HG03558 (cell line): ENCODE measurements around the gene PPHLN1.

Experiments used
- ATAC-seq: cut with Tn5 transposase; IDR thresholded peaks from one replicate; pipeline ENCODE4 v1.9.1; 2021; ENCODE audit warnings: moderate number of reproducible peaks; ENCODE audit not compliant: unreplicated experiment; ENCODE audit errors: extremely low read depth

The PPHLN1 gene

DNA sequence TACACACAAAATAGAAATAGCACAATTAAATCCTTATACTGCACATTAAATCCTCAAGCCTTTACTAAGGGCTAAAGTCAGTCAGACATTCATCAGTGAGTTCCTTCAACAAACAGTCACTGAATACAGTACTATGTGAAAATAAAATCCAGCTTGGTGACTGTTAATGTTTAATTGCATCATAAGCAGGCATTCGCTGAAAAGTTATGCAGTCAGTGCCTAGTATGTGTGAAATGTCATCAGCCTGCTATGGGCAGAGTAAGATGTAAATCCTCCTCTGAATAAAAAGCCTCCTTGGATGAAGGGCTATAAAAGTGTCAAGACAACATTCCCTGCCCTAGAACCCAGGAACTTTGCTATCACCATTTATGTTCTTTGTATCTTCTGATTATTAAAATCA is 147.2 kb downstream of the PPHLN1 start:
- no peak for ATAC-seq

DNA sequence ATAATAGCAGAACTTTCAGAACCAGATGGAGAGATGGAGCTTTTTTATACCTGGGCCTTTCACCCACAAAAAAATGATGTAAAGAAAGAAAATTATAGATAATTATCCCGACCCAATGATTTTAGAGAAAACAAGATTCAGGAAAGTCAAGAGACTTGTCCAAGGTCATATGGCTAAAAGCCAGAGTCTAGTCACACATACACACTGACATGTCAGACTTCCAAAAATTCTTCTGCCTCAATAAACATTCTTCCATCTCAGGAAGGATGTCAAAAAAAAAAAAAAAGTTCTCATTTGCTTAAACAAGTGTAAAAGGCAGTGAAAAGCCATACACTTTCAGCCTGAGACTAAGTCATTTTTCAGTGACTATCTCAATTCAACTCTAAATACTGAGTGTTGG is 147.6 kb downstream of the PPHLN1 start:
- ATAC-seq, result no peak

DNA sequence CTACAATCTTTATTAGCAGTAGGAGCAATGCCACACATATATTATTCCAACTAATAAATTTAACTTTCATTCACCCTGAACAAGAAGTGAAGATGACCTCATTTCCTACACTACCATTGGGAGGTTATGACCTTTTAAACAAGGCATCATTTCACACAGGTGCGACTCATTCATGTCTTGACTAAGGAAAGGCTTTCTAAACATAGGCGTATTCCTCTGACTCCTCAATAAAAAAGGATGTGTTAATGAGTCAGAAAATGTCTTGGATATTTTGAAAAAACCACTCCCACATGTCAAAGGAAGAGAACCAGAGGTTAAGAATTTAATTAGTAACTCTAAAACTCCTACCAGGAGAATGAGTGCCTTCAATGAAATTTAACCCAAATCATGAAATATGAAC is 148.4 kb downstream of the PPHLN1 start:
- no peak for ATAC-seq

DNA sequence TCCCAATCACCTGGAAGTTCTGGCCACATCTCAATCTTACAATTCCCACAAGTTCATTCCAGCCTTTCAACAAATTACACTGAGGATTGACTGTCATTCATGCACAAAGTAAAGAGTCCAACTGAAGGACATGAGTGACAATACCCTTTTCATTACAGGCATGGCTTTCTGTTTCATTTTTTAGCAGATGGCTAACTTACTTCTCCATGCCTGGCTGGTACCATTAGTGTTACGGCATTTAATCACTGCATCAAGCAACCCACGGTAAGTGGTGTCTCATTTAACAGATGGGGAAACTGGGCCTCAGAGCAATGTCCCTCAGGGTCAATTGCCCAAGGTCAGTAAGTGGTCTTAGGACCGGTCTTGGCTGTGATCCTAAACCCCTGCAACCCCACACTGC is 149.1 kb downstream of the PPHLN1 start:
- ATAC-seq, result peak; percentile 33

DNA sequence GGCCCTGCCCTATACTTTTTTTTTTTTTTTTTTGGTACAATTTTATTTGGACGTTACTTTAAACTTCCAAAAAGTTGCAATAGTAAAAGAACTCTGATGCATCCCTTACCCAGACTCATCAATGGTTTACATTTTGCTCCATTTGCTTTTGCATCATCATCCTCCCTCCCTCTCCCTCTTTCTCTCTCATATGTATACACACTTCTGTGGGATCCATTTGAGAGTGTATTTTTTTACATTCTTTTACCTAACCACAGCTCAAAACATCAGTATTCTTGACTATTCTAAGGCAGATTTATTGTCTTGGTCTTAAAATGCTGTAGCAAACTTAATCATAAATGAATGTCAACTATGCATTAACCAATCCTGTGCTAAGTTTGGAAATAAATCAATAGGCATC is 152.0 kb downstream of the PPHLN1 start:
- ATAC-seq, result no peak

DNA sequence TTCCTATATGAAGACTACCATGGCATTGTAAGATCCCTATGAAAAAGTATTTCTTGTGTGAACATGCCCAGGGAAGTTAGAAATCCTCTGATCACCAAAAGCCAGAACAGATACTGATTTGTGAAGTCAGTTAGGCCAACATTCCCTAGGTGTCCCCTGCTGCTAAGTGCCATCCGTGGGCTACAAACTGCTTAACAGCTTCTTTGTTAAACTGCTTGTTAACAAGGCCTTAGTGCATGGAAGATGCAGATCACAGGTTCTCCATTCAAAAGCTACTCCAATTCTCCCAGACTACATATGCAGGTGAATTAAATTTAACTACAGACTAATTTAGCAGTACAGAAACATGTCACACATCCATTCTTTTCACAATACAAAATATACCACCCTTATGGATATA is 155.4 kb downstream of the PPHLN1 start:
- no peak for ATAC-seq

DNA sequence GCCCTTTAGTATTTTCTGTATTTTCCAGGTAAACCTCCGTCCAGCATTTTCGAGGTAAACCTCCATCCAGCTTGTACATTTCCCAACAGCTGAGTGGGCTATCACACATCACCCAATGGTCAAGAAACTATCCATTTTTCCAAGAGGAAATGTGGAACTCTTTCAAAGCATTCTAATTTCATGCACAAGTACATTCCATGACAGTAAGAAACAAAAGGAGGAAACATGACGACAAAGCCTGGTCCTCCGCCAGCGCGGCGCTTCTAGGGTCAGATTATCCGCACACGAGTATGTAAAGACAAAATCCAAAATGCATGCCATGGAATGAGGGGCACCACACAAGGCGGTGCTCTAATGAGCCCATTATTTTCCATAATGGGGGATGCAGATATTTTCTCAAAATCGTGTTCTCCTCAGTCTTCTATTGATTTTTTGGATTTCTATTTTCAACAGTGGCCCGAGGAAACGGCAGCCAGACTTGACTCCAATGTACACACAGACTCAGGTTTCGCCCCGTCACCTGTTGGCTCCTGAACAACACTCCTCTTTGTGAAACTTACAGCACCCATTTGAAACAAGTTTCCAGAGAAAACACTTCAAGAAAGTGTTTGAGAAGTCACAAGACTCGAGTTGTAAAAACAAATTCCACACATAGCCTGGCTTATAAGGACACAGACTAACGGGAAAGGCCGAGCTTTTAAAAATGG is 156.2 kb downstream of the PPHLN1 start:
- ATAC-seq, result no peak

DNA sequence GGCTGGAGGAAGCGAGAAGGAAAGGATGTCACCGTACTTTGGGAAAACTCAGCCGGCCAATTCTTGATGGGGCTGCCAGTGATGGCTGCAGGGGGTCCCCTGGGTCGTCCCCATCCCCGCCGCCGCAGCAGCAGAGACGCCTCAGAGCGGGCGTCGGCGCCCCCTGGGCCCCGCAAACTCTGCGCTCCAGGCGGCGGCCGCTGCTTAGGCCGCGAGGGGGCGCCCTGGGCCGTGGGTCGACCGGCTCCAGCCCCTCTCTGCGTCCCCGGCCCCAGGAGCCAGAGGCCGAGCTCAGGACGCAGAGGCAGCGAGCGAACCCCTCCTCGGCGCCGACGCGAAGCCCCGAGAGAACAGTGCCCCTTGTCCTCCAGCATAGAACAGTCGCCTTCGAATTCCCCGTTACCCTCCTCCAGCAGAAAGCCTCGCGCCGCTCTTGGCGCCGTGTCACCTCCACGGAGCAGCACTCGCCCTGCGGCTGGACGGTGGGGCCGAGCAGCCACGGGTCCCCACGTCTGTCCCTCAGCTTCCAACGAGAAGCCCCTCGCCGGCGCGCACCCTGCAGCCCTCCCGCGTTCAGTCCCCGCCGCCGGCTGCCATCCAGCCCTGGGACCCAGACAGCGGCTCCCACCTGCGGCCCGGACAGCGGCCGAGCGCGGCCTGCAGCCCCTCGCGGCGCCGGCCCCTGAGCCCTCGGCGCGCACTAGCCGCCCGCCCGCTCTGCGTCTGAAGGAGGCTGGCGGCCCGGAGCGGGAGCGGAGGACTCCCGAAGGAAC is 157.0 kb downstream of the PPHLN1 start:
- ATAC-seq, result peak; percentile 46

DNA sequence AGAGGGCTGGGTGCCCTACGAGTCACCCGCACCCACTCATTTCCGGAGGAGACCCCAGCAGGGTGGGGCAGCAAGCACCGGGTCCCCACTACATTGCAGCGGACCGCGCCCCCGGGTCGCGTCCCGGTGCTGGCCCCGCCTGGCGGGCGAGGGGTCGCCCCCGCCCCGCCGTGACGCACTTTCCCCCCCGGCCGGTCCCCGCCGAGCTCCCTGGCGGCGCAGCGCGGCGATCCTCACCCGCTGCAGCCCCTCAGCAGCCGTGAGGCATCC is 157.5 kb downstream of the PPHLN1 start:
- ATAC-seq, result no peak

DNA sequence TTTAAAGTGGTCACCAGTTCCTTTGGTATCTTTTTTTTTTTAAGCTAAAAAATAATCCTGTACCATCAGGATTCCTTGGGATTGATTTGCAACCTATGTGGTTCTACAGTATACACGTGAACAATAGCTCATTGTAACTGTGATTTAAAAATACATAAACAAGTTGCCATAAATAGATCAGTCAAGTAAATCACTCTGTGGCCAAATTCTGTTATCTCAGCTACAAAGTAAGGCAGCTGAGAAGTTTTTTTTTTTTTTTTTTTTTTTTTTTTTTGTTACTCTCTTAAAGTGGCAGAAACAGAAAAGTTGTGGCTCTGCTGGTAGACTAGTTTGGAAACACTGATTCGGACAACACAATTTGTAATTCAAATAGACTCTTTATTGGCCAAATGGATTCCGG is 159.0 kb downstream of the PPHLN1 start:
- ATAC-seq, result no peak

DNA sequence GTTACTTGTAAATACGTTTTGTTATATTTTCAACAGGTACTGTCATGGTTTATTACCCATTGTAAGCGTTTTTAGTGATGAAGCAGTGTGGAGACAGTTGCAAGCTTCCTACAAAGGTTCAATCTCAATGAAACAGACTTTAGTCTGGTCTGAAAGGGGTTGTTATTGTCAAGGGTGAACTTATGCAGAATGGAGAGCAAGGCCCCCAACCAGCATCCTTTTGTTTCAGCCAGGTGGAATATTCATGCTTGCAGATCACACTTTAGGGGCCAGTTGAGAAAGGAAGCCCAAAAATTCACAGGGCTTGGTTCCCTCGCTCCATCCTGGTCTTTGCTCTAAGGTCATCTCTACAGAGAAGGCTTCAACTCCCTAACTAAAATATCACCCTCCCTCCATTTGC is 159.9 kb downstream of the PPHLN1 start:
- ATAC-seq, result no peak

DNA sequence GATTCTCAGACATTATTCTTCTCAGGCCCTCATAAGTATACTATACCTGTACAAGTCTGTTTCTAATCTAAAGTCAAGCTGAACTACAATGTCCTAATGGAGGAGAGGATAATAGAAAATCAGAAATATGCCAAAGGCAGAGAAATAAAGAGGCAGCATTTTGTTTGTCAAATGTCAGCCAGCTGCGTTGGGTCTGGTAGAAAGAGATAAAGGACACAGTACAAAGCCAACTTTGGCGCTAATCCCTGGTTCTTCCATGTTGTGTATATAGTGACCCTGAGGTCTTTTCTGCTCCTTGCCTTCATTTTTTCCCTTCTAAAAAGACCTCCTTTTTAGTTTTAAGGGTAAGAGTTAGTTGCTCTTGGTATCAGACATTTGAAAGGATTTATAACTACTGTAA is 160.4 kb downstream of the PPHLN1 start:
- ATAC-seq, result no peak

DNA sequence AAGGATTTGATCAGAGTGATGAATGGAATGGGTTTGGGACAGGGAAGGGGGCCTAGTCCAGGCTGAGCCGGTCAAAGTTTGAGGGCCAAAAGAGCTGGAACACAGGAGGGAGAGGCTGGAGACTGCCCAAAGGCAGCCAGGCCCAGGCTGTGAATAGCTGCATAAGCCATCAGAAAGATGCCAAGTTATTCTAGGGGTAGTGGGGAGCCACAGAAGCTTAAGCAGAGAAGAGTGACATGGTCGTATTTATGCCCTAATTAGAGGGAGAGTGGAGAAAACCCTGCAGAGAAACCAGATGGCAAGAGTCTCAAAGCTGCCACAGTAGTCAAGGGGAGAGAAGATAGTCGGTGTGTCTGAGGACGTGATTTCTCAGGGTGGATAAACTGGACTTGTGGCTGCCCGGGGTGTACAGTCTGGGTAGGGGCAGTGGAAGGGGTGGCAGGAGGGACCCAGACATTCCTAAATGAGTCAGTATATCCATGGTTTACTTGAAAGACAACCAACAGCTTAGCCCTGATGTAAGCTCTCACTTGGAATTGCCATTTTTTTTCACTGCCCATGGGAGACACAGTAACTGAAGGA is 164.4 kb downstream of the PPHLN1 start:
- ATAC-seq, result no peak
